Left forelimb (tissue), 1 donor: ENCODE results near the gene SNX15.
"Not testable (repeated sequence)": the region's sequence is repeated elsewhere in the genome, so short reads cannot be mapped to it uniquely, and the experiment has no call there.

ENCODE experiments used
- DNase-seq: peaks from one replicate; pipeline ENCODE4 v3.0.0-alpha.2; 2018; ENCODE audit warnings: low spot score

SNX15 gene

DNA sequence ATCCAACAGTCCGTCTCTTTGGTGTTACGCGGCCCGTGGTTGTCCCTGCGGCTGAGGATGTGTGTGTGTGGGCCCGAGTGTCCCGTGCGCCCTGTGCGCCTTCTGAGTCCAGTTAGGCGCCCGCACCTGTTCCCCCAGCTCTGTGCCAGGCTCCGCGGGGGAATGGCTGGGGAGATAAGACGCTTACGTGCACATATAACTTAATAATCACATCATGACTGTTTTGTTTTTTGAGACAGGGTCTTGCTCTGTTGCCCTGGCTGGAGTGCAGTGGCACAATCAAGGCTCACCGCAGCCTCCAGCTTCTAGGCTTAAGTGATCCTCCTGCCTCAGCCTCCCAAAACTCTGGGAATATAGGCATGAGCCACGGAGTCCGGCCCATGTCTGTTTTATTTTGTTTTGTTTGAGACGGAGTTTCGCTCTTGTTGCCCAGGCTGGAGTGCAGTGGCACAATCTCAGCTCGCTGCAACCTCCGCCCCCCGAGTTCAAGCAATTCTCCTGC is 12.5 kb upstream of the SNX15 start:
- DNase-seq: no peak

DNA sequence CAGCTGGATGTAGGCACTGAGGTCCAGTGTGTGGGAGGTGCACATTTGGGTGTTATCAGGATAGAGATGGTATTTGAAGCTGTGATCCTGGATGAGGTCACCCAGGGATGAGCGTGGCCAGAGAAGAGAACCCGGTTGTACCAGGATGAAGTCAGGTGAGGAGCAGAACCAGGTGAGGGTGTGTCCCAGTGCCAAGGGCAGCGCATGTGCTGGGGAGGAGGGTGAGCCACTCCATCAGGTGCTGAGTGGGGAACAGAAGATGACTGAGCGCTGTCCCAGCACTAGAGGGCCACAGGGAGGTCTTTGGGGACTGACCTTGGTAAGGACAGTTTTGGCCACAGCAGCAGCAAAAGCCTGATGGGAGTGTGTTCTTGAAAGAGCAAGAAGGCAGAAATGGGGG is 10.5 kb upstream of the SNX15 start:
- no peak for DNase-seq

GRCh38 chr11:65017937-65018336 is 9.3 kb upstream of the SNX15 start:
- no peak for DNase-seq

DNA sequence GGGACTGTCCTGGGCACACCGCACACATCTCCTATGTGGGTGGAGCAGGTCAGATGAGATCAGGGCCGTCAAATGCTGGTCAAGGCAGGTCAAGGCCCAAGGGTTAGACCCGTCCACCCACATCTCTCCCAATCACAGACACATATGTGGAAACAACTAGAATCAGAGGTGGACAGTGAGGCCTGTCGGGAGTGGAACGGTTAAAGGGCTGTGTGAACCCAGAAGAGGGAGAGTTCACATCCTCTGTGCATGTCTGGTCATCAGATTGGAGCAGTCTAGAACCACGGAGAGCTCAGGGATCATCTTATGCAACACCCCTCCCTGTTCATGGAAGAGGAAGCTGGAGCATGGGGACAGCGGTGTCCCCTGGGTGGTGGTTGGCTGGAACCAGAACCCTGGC is 7.4 kb upstream of the SNX15 start:
- no peak for DNase-seq

DNA sequence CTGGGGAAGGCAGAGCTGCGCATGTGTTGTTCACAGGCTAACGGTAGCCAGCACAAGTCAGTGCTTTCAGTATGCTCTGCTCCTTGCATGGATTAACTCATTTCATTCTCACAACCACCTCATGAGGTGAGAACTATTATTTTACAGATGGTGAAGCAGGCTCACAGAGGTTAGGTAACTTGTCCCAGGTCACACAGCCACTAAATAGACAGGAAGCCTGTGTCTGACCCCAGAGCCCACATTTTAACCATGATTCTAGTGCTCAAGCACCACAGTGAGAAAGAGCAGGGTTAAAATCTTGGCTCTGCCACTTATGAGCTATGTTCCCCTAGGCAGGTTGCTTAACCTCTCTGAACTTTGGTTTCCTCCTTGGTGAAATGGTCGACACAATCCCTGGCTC is 6.2 kb upstream of the SNX15 start:
- DNase-seq: no peak

DNA sequence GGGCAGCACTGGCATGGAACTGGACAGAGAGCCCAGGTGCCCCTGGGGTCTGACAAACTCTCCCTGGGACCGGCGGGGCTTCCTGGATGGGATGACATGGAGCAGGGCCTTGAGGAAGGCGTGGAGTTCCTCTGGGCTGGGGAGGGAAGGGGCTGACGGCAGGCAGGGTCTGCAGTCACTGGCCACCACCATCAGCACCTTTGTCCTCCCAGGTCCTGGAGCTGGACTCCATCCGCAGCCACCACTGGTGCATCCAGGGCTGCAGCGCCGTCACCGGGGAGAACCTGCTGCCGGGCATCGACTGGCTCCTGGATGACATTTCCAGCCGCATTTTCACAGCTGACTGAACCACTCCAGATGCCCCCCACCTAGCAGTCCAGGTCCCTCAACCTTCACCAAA is 5.7 kb upstream of the SNX15 start:
- no peak for DNase-seq

DNA sequence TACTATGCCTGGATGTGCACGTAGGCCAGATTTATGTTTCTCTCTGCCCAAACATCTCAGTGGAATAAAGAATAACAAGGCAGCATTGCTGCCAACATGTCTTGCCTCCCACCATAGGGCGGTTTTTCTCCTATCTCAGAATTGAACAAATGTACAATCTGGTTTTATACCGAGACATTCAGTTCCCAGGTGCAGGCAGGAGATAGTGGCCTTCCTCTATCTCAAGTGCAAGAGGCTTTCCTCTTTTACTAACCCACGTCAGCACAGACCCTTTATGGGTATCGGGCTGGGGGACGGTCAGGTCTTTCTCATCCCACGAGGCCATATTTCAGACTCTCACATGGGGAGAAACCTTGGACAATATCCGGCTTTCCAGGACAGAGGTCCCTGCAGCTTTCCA is 3.7 kb upstream of the SNX15 start:
- not testable (repeated sequence) for DNase-seq

DNA sequence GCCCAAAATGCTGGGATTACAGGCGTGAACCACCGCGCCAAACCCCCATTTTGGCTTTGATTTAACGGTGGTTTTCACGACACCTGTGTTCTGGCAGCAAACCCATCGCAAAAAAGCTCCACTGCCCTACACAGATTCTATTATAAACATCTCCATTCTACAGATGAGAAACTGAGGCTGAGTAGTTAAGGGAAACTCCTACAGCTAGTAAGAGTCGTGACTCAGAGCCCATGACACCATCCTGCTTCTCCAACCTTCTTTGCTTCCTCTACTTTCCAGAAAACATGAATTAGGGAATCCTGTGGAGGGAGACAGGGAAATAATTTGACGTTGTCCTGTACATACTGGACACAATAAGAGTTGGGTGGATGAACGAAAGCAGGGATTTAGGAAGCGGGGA is 429 bp upstream of the SNX15 start:
- DNase-seq: no peak

- no peak for DNase-seq
Measured at GRCh38 chr11:65032216-65032615, 5.0 kb downstream of the SNX15 start.

DNA sequence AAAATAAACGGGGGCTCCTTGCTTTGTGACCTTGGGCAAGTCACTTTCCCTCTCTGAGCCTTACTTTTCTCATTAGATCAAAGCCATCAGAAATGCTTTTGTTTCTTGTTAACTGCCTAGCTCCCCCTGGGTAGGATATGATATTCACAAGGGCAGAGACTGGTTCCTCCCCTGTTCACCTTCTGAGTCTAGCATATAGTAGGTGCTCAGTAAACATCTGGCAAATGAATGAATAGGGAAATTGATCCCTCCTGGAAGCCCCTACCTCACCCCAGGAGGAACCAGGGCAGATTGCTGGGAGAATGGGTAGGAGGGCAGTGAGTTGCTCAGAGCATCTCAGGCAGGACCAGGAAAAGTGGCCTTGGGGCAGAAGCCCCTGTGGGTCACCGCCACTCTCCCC is 7.2 kb downstream of the SNX15 start:
- DNase-seq: no peak

DNA sequence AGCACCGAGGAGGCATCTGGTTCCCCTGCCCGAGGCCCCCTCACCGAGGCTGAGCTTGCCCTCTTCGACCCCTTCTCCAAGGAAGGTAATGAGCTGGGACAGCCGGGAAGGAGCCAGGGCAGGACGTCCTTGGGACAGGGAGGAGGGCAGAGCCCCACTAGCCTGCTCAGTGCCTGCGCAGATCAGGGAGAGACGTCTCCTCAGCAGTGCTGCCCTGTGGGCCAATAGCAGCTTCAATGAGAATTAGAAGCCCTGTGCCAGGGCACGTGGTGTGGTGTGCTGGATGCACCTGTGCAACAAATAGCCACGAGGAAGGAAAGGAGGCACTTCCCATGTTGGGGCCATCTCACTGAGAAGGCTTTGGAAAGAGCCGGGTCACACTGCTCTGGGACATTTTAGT is 8.3 kb downstream of the SNX15 start:
- DNase-seq: no peak

DNA sequence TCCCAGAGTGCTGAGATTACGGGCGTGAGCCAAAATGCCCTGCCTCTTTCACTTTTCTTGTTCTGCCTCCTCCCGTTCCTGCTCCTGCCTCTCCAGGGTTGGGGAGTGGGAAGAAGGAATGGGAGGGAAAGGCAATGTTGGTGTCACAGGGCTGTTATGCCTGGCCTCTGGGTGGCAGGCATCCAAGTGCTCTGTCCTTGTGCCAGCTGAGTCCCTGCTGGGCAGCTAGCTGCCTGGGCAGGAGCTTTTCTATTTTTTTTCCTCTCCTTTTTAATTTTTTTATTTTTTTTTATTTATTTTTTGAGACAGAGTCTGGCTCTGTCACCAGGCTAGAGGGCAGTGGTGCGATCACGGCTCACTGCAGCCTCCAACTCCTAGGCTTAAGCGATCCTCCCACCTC is 9.7 kb downstream of the SNX15 start:
- DNase-seq: no peak

- DNase-seq: no peak
Measured at GRCh38 chr11:65040520-65040846, 13.2 kb downstream of the SNX15 start.

DNA sequence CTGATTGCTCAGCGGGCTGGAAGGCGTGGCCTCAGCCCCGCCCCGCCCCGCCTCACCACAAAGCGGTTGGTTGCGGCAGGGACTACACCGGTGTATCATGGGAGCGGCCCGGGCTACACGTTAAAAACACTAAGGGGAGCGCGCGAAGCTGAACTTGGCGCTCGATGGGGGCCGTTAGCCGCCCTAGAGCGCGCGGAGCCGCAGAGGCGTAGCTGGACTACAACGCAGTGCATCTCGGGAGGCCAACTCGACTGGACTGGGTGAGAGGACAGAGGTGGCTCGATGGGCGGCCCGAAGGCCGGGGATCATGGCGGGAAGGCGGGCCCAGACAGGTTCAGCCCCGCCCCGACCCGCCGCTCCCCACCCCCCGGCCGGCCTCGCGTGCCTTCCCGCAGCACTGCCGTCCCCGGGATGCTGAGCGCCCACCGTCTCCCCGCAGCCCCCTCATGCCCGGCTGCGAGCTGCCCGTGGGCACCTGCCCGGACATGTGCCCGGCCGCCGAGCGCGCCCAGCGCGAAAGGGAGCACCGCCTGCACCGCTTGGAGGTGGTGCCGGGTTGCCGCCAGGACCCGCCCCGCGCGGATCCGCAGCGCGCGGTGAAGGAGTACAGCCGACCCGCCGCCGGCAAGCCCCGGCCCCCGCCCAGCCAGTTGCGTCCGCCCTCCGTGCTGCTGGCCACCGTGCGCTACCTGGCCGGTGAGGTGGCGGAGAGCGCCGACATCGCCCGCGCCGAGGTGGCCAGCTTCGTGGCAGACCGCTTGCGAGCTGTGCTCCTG is 13.8 kb downstream of the SNX15 start, which contains the start of gene SAC3D1:
Gene SAC3D1, plus strand, starts transcription at position 364 of the 776 bp plus-strand sequence. Its CDS starts 83 bp downstream, at position 447.
- DNase-seq: peak; percentile 93

DNA sequence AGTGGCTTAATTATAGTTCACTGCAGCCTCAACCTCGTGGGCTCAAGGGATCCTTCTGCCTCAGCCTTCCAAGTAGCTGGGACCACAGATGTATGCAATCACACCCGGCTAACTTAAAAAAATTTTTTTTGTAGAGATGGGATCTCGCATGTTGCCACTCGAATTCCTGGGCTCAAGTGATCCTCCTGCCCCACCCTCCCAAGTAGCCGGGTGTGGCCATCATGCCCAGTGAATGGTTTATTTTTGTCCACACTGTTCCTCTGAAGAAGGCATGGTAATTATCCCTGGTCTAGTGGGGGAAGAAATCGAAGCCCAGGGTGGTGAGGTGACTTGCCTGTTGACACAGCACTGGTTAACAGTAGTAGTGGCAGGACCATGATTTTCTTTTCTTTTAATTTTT is 15.7 kb downstream of the SNX15 start:
- no peak for DNase-seq

DNA sequence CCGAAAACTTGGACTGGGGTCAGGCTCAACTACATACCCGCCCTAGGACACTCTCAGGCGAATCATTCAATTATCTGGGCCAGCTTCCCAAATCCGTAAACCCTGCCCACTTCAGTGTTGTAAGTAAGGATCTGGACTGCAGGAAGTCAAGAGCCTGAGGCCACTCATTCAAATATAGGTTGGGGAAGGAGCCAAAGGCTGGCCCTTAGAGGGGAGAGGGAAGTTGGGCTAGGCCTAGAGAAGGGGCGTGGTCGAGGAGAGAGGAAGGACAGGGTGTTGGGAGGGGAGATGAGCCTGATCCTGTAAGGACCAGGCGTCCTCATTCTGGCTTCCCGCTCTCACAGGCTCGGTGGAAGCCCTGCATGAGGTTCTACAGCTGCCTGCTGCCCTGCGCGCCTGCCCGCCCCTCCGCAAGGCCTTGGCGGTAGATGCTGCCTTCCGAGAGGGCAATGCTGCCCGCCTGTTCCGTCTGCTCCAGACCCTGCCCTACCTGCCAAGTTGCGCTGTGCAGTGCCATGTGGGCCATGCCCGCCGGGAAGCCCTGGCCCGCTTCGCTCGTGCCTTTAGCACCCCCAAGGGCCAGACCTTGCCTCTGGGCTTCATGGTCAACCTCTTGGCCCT is 16.8 kb downstream of the SNX15 start:
- DNase-seq: no peak

DNA sequence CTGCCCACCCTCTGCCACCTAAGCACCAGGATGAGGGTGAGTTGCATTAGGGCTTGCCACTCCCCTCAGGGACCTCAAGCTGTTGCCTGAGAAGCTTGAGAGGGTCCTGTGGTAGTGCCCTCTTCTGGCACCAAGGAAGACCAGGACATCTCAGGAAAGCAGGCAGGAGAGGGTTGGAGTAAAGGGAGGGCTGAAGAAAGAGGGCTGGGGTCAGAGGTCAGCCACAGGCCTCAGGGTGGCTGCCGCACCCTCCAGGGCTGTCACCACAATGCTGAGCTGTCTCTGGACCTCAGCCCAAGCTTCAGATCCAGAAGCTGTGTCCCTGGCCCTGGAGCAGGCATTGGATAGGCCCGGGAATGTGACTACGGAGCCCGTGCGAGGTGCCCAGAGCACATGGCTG is 17.8 kb downstream of the SNX15 start:
- no peak for DNase-seq

GRCh38 chr11:65045728-65046127 is 18.5 kb downstream of the SNX15 start:
- no peak for DNase-seq

- no peak for DNase-seq
Measured at GRCh38 chr11:65047581-65048422, 20.6 kb downstream of the SNX15 start.

DNA sequence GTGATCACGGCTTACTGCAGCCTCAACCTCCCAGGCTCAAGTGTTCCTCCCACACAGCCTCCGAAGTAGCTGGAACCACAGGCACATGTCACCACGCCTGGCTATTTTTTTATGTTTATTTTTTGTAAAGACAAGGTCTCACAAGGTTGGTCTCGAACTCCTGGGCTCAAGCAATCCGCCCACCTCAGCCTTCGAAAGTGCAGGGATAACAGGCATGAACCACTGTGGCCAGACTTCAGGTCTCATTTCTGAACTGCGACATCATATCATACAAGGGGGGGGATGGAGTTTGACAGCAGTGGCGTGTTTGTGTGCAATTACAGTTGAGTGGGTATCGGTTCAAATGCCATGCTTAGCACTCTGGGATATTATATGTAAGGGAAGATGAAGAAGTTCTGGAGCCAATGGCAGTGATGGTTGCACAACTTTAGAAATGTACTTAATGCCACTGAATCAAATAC is 24.2 kb downstream of the SNX15 start:
- no peak for DNase-seq

GRCh38 chr11:65053827-65054508 is 26.7 kb downstream of the SNX15 start:
- no peak for DNase-seq

GRCh38 chr11:65055538-65055937 is 28.3 kb downstream of the SNX15 start:
- DNase-seq: no peak
